Neural cell (in vitro differentiated cells): ENCODE data around the gene WFS1. TPM values are rescaled to one million over a fixed set of nuclear protein-coding genes. Genes with fewer than 3 reads are reported as not detected.

Source experiments
- H2AFZ ChIP-seq: fragments of 200-600, 300-800 bp; sonication (generic), shearing (Covaris generic); 2 replicates; pipeline ENCODE4 v1.6.0; 2014; ENCODE audit warnings: low read depth, mild to moderate bottlenecking, antibody characterized with exemption, low read length, moderate library complexity
- H3F3A ChIP-seq: fragments of 200-600 bp; shearing (Covaris generic); 2 replicates; pipeline ENCODE4 v1.6.1; 2016; ENCODE audit warnings: mild to moderate bottlenecking, moderate library complexity, mixed read lengths, antibody characterized with exemption, low read length; ENCODE audit not compliant: insufficient read depth, poor library complexity, severe bottlenecking
- H3K27ac ChIP-seq: fragments of 200-600, 300-800 bp; sonication (generic), shearing (Covaris generic); 2 replicates; pipeline ENCODE4 v1.5.1; 2014; ENCODE audit warnings: mild to moderate bottlenecking, low read length, moderate library complexity
- H3K27me3 ChIP-seq: fragments of 300-800, 200-600 bp; sonication (generic), shearing (Covaris generic); 2 replicates; pipeline ENCODE4 v1.6.0; 2014; ENCODE audit warnings: mild to moderate bottlenecking, low read depth, low read length, moderate library complexity; ENCODE audit not compliant: insufficient read depth
- H3K36me3 ChIP-seq: fragments of 300-800, 200-600 bp; sonication (generic), shearing (Covaris generic); 2 replicates; pipeline ENCODE4 v1.5.1; 2014; ENCODE audit warnings: mild to moderate bottlenecking, antibody characterized with exemption, low read length, moderate library complexity; ENCODE audit not compliant: insufficient read depth
- H3K4me2 ChIP-seq: fragments of 300-800, 200-600 bp; sonication (generic), shearing (Covaris generic); 2 replicates; pipeline ENCODE4 v1.6.0; 2014; ENCODE audit warnings: mild to moderate bottlenecking, low read length
- H3K4me3 ChIP-seq: fragments of 300-800, 200-600 bp; sonication (generic), shearing (Covaris generic); 2 replicates; pipeline ENCODE4 v1.5.1; 2014; ENCODE audit warnings: mild to moderate bottlenecking, low read length, moderate library complexity
- H3K79me2 ChIP-seq: fragments of 200-600 bp; shearing (Covaris generic); replicated peaks from 2 replicates; pipeline ENCODE4 v1.6.0; 2014; ENCODE audit warnings: mild to moderate bottlenecking, low read length, moderate library complexity; ENCODE audit not compliant: insufficient read depth
- H3K9ac ChIP-seq: fragments of 300-800, 200-600 bp; sonication (generic), shearing (Covaris generic); 2 replicates; pipeline ENCODE4 v1.6.1; 2016; ENCODE audit warnings: mild to moderate bottlenecking, low read length, mixed read lengths
- H3K9me2 ChIP-seq: fragments of 200-600 bp; shearing (Covaris generic); 2 replicates; pipeline ENCODE4 v1.6.1; 2016; ENCODE audit warnings: mild to moderate bottlenecking, low read length, mixed read lengths; ENCODE audit not compliant: insufficient read depth
- H3K9me3 ChIP-seq: fragments of 200-600, 300-800 bp; sonication (generic), shearing (Covaris generic); 2 replicates; pipeline ENCODE4 v1.6.1; 2016; ENCODE audit warnings: mild to moderate bottlenecking, mixed run types, low read length, moderate library complexity, mixed read lengths
- H4K20me1 ChIP-seq: fragments of 200-600 bp; shearing (Covaris generic); 2 replicates; pipeline ENCODE4 v1.6.1; 2016; ENCODE audit warnings: mild to moderate bottlenecking, mixed run types; ENCODE audit not compliant: insufficient read depth
- CTCF ChIP-seq: fragments of 450-650 bp; IDR thresholded peaks from 2 replicates; pipeline ENCODE4 v1.5.1; 2014; ENCODE audit warnings: antibody characterized with exemption, mild to moderate bottlenecking, moderate library complexity; ENCODE audit not compliant: poor library complexity, severe bottlenecking
- EP300 ChIP-seq: fragments of 450-650 bp; conservative IDR thresholded peaks from 2 replicates; pipeline ENCODE4 v1.6.1; 2014; ENCODE audit warnings: antibody characterized with exemption, mild to moderate bottlenecking, moderate library complexity; ENCODE audit not compliant: poor library complexity, severe bottlenecking
- EZH2 ChIP-seq: fragments of 200-600, 300-800 bp; shearing (Covaris generic), sonication (generic); IDR thresholded peaks from 2 replicates; pipeline ENCODE4 v1.6.1; 2014; ENCODE audit warnings: antibody characterized with exemption, low read length, borderline replicate concordance, mild to moderate bottlenecking; ENCODE audit not compliant: insufficient read depth, poor library complexity, severe bottlenecking
- MXI1 ChIP-seq: fragments of 450-650 bp; conservative IDR thresholded peaks from 2 replicates; pipeline ENCODE4 v1.6.1; 2014; ENCODE audit warnings: antibody characterized with exemption, mild to moderate bottlenecking; ENCODE audit not compliant: poor library complexity, severe bottlenecking
- POLR2AphosphoS5 ChIP-seq: IDR thresholded peaks from 2 replicates; pipeline ENCODE4 v1.6.1; 2012
- RAD21 ChIP-seq: fragments of 450-650 bp; conservative IDR thresholded peaks from 2 replicates; pipeline ENCODE4 v1.6.1; 2014; ENCODE audit warnings: antibody characterized with exemption, mild to moderate bottlenecking, moderate library complexity
- REST ChIP-seq: IDR thresholded peaks from 2 replicates; pipeline ENCODE4 v1.6.1; 2012; ENCODE audit warnings: borderline replicate concordance
- SMC3 ChIP-seq: fragments of 450-650 bp; conservative IDR thresholded peaks from 2 replicates; pipeline ENCODE4 v1.6.1; 2014; ENCODE audit warnings: antibody characterized with exemption, mild to moderate bottlenecking, moderate library complexity; ENCODE audit not compliant: poor library complexity
- TAF1 ChIP-seq: IDR thresholded peaks from 2 replicates; pipeline ENCODE4 v1.6.1; 2012; ENCODE audit warnings: low read depth
- polyA plus RNA-seq: library from polyadenylated mRNA; depleted of rRNA; stranded (reverse); fragments of >200 nt; gene quantifications from 2 replicates; pipeline ENCODE4 v1.2.3, GENCODE V29; 2014

WFS1 gene
- polyA plus RNA-seq, 1 donor from 2014 or later = 4.5 TPM

DNA sequence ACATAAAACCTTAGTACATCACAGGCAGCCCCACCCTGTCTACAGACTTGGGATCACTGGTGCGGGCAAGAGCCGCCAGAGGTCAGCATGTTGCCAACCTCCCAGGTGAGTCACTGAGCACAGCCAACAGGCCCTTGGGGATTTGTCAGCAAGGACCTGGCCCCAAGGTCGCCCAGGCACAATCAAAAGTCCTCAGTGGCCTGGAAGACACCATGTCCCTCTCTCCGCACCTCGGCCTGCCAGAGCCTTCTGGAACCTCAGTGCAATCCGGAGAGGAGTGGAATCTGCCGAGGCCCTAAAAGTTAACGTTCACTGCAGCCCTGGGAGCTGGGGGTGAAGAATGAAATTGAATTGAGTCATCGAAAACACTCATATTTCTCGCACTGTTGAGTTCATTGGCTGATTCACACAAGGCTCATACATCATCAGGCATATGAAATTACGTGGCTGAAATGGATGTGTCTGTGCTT lies 74.3 kb downstream of the WFS1 start:
- Histone ChIP-seq H3K36me3 (no peaks in the 10 kb centered on the region), H3F3A (peaks cover 4% of the 10 kb centered on the region), H3K9me3 (peaks cover 11% of the 10 kb centered on the region), H3K4me3 (no peak overlapping the region), H3K27ac (peak overlapping the region; percentile 91), H3K9ac (no peak overlapping the region), H2AFZ (no peak overlapping the region), H3K9me2 (no peaks in the 10 kb centered on the region), H3K79me2 (no peaks in the 10 kb centered on the region), H4K20me1 (no peaks in the 10 kb centered on the region), H3K27me3 (no peaks in the 10 kb centered on the region), H3K4me2 (no peak overlapping the region)
- TF ChIP-seq TAF1 (no peak), REST (no peak), CTCF (no peak), RAD21 (no peak), POLR2AphosphoS5 (no peak), MXI1 (no peak), EP300 (no peak), SMC3 (no peak), EZH2 (no peak)

DNA sequence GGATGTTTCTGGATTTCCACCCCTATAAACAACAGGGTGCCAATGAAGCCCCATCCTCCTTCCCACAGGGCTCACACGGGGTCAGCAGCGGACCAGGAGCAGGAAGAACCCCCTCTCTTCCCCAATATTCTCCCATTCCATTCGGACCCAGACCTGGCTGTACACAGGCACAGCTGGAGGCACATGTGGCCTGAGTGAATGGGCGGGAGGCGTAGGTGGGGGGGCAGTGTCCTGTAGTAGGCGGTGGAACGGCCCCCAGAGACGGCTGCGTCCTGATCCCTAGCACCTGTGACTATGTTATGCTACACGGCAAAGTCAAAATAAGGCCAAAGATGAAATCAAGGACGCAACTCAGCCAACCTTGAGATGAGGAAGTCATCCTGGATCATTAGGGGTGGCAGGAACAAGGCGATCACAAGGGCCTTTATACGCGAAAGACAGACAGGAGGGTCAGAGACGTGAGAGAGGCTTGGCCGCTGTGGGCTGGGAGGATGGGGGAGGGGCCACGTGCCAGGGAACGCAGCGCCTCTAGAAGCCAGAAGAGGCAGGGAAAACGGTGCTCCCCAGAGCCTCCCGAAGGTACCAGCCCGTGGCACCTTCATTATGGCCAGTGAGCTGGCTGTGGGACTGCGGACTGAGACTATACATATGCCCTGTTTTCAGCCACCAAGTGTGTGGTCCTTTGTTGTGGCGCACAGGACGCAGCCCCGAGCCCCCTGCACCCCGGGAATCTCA lies 75.6 kb downstream of the WFS1 start:
- H3K27me3 ChIP-seq = no peaks in the 10 kb centered on the region
- H2AFZ ChIP-seq = no peak overlapping the region
- no peak for TF ChIP-seq EZH2
- TF ChIP-seq REST = no peak
- TF ChIP-seq MXI1 = no peak
- TF ChIP-seq CTCF = no peak
- no peak for TF ChIP-seq SMC3
- TF ChIP-seq POLR2AphosphoS5 = no peak
- no peak for TF ChIP-seq RAD21
- TF ChIP-seq TAF1 = no peak
- TF ChIP-seq EP300 = no peak
- no peaks in the 10 kb centered on the region for H3K79me2 ChIP-seq
- H3K9me3 ChIP-seq = peaks cover 11% of the 10 kb centered on the region
- no peak overlapping the region for H3K4me3 ChIP-seq
- H3K4me2 ChIP-seq = no peak overlapping the region
- no peak overlapping the region for H3K9ac ChIP-seq
- no peaks in the 10 kb centered on the region for H3K9me2 ChIP-seq
- H3F3A ChIP-seq = peaks cover 4% of the 10 kb centered on the region
- no peak overlapping the region for H3K27ac ChIP-seq
- no peaks in the 10 kb centered on the region for H4K20me1 ChIP-seq
- H3K36me3 ChIP-seq = no peaks in the 10 kb centered on the region
